ENCODE results near the gene TMEM126A. TPM values are rescaled to one million over a fixed set of nuclear protein-coding genes. Genes with fewer than 3 reads are reported as not detected.

The TMEM126A gene
- total RNA-seq, 1 donor from 2014 or later, result 36.4 TPM

- H3K4me1 Mint-ChIP-seq, result no peaks in the 10 kb centered on the region
- no peak for TF ChIP-seq CTCF (conservative IDR thresholded peaks at IDR 0.05)
- H3K27me3 Mint-ChIP-seq (ENCODE audit: low read depth), result peaks cover 2% of the 10 kb centered on the region
- H3K27ac Mint-ChIP-seq (ENCODE audit: unreplicated experiment), result no peak overlapping the region
- H3K36me3 Mint-ChIP-seq (ENCODE audit: low read depth), result no peaks in the 10 kb centered on the region
- DNase-seq (ENCODE audit: low read depth, low spot score), result no peak
- peaks cover 10% of the 10 kb centered on the region for H3K9me3 Mint-ChIP-seq
- no peak overlapping the region for H3K4me3 Mint-ChIP-seq
Observed at GRCh38 chr11:85672105-85672902, 24.5 kb downstream of the TMEM126A start.

DNA sequence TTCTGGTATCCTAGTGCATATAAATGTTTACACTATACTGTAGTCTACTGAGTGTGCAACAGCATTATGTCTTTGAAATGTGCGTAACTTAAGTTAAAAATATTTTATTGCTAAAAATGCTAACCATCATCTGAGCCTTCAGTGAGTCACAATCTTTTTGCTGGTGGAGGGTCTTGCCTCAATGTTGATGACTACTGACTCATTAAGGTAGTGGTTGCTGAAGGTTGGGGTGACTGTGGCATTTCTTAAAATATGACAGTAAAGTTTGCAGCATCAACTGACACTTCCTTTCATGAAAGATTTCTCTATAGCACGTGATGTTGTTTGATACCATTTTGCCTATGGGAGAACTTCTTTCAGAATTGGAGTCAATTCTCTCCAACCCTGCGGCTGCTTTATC is 25.6 kb downstream of the TMEM126A start:
- peaks cover 2% of the 10 kb centered on the region for H3K27me3 Mint-ChIP-seq (ENCODE audit: low read depth)

GRCh38 chr11:85679576-85679975 is 31.8 kb downstream of the TMEM126A start:
- peaks cover 2% of the 10 kb centered on the region for H3K27me3 Mint-ChIP-seq (ENCODE audit: low read depth)
- TF ChIP-seq CTCF (conservative IDR thresholded peaks at IDR 0.05), result no peak
- no peaks in the 10 kb centered on the region for H3K9me3 Mint-ChIP-seq
- DNase-seq (ENCODE audit: low read depth, low spot score), result no peak
- no peak overlapping the region for H3K4me3 Mint-ChIP-seq
- H3K27ac Mint-ChIP-seq (ENCODE audit: unreplicated experiment), result no peak overlapping the region
- H3K4me1 Mint-ChIP-seq, result no peaks in the 10 kb centered on the region
- no peaks in the 10 kb centered on the region for H3K36me3 Mint-ChIP-seq (ENCODE audit: low read depth)

More for the DNA sequence above, 25.6 kb downstream of the TMEM126A start:
- no peak for TF ChIP-seq CTCF (conservative IDR thresholded peaks at IDR 0.05)
- H3K4me3 Mint-ChIP-seq, result no peak overlapping the region
- peaks cover 10% of the 10 kb centered on the region for H3K9me3 Mint-ChIP-seq
- DNase-seq (ENCODE audit: low read depth, low spot score), result no peak
- no peaks in the 10 kb centered on the region for H3K36me3 Mint-ChIP-seq (ENCODE audit: low read depth)
- no peak overlapping the region for H3K27ac Mint-ChIP-seq (ENCODE audit: unreplicated experiment)
- no peaks in the 10 kb centered on the region for H3K4me1 Mint-ChIP-seq

- no peak for DNase-seq (ENCODE audit: low read depth, low spot score)
Observed at GRCh38 chr11:85680897-85681296, 33.1 kb downstream of the TMEM126A start.

More at GRCh38 chr11:85680897-85681296, 33.1 kb downstream of the TMEM126A start:
- no peaks in the 10 kb centered on the region for H3K9me3 Mint-ChIP-seq
- no peaks in the 10 kb centered on the region for H3K36me3 Mint-ChIP-seq (ENCODE audit: low read depth)
- H3K4me3 Mint-ChIP-seq, result no peak overlapping the region
- no peaks in the 10 kb centered on the region for H3K4me1 Mint-ChIP-seq
- TF ChIP-seq CTCF (conservative IDR thresholded peaks at IDR 0.05), result no peak
- H3K27ac Mint-ChIP-seq (ENCODE audit: unreplicated experiment), result no peak overlapping the region
- H3K27me3 Mint-ChIP-seq (ENCODE audit: low read depth), result peaks cover 2% of the 10 kb centered on the region

All from neural crest cell (in vitro differentiated cells).